HepG2 (cell line): ENCODE data around the gene WWC1.

Experiments used
- ATF3 ChIP-seq: sonication (generic); formaldehyde crosslinking; IDR thresholded peaks from 2 replicates; pipeline ENCODE4 v1.4.0; 2020; ENCODE audit warnings: missing genetic modification reagents
- MXI1 ChIP-seq: IDR thresholded peaks from 3 replicates; pipeline ENCODE4 v1.6.1; 2012; ENCODE audit warnings: low read depth, low read length, inconsistent platforms, borderline replicate concordance
- MYPOP ChIP-seq: sonication (generic); formaldehyde crosslinking; IDR thresholded peaks from 2 replicates; pipeline ENCODE4 v1.8.1; 2023; ENCODE audit warnings: mild to moderate bottlenecking, moderate library complexity, missing genetic modification reagents
- ZNF274 ChIP-seq: sonication (generic); formaldehyde crosslinking; IDR thresholded peaks from 2 replicates; pipeline ENCODE4 v1.5.1; 2020; ENCODE audit warnings: mild to moderate bottlenecking, missing genetic modification reagents
- ZNF644 ChIP-seq: IDR thresholded peaks from 2 replicates; pipeline ENCODE4 v1.6.1; 2016; ENCODE audit warnings: low read depth
- ZSCAN31 ChIP-seq: sonication (generic); formaldehyde crosslinking; IDR thresholded peaks from 2 replicates; pipeline ENCODE4 v1.5.0; 2020; ENCODE audit warnings: low read depth, mild to moderate bottlenecking, missing genetic modification reagents

- no peak for TF ChIP-seq MYPOP (CRISPR knock-in tag)
- TF ChIP-seq ZNF644 (CRISPR knock-in tag): no peak
- TF ChIP-seq ZSCAN31 (CRISPR knock-in tag): no peak
- no peak for TF ChIP-seq ATF3 (CRISPR knock-in tag)
- TF ChIP-seq MXI1: no peak
- TF ChIP-seq ZNF274 (CRISPR knock-in tag): no peak
Measured at GRCh38 chr5:168291964-168292785, 730 bp downstream of the WWC1 start.
